Measurements from ENCODE around the gene ENTREP3.
"Not testable (repeated sequence)": the region's sequence is repeated elsewhere in the genome, so short reads cannot be mapped to it uniquely, and the experiment has no call there.

The ENTREP3 gene

DNA sequence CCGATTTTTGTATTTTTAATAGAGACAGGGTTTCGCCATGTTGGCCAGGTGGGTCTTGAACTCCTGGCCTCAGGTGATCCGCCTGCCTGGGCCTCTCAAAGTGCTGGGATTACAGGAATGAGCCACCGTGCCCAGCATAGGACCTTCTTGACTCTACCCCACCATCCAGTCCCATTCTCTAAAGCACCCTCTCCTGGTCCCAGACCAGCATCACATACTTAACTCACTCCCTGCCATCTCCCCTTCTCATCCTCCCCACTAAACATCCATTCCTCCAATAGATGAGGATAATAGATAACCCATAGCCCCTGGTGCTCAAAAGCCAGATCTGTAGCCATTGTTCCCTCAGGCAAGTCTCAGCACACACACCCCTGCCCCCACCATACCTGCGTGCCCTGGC is 2.1 kb downstream of the ENTREP3 start:
- H3K27ac Mint-ChIP-seq: peak overlapping the region; percentile 83
- peaks cover 9% of the 10 kb centered on the region for H3K36me3 Mint-ChIP-seq (ENCODE audit: low read depth)
- no peaks in the 10 kb centered on the region for H3K9me3 Mint-ChIP-seq

DNA sequence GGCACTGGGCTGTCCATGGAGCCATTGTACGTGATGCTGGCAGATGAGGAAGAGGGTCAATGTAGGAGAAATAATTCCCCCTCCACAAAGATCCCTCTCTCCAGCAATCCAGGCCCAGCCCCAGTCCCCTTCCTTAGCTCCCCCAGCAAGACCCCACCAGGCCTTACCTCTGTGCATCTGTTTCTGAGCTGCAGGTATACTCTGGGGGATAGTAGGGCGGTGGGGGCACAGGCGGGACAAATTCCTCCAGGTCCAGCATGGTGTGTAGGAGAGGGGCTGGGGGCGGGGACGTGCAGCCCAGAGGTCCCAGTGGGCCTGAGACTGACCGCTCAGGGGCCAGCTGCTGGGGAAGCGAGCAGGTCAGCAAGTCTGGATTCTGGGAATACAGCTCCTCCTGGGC is 3.7 kb downstream of the ENTREP3 start:
- TF ChIP-seq CTCF (IDR thresholded peaks at IDR 0.05): no peak
- Mint-ChIP-seq H3K9me3 (no peaks in the 10 kb centered on the region), H3K27me3 (ENCODE audit: low read depth, poor library complexity) (no peaks in the 10 kb centered on the region), H3K27ac (peak overlapping the region; percentile 83), H3K4me1 (peaks cover 46% of the 10 kb centered on the region), H3K4me3 (peak overlapping the region; percentile 58), H3K36me3 (ENCODE audit: low read depth) (peaks cover 6% of the 10 kb centered on the region)
- no peak for DNase-seq

More for the DNA sequence above, 2.1 kb downstream of the ENTREP3 start:
- peak overlapping the region; percentile 86 for H3K4me3 Mint-ChIP-seq
- TF ChIP-seq CTCF (IDR thresholded peaks at IDR 0.05): no peak
- DNase-seq: no peak
- H3K4me1 Mint-ChIP-seq: peaks cover 51% of the 10 kb centered on the region
- no peaks in the 10 kb centered on the region for H3K27me3 Mint-ChIP-seq (ENCODE audit: low read depth, poor library complexity)

DNA sequence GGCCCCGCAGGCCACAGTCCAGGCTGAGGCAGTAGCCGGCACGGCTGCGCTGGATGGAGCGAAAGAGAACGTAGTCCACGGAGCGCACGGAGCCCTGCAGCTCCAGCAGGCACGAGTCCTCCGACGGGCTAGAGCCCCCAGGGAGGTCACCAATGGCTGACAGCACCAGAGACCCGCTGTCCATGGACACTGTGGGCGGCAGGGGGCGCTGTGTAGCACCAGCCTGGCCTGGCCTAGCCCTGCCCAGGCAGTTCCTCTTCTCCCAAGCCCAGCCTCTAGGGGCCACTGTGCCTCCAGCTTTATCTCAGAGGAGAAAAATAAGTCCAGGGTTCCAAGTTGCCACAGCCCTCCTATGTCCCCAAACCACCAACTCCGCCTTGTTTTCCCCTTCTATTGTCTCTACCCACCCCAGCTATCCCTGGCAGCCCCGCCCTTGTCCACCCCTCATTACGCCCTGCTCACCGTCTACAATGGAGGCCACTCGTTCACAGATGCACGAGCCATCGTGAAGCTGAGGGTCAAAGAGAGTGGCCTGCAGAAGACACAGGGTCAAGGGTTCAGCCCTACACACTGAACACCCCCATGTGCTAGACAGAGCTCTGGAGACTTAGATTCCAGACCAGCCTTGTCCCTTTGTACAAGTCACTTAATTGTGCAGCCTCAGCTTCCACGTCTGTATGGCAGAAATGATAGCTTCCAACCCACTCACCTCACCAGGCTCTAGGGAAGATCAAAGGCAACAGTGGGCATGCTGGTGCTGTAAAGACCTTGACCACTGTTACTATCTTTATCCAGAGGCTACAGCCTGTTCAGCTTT is 4.4 kb downstream of the ENTREP3 start:
- DNase-seq: peak; percentile 99
- Mint-ChIP-seq H3K27me3 (ENCODE audit: low read depth, poor library complexity) (no peaks in the 10 kb centered on the region), H3K36me3 (ENCODE audit: low read depth) (peaks cover 14% of the 10 kb centered on the region), H3K27ac (no peak overlapping the region), H3K4me1 (peaks cover 42% of the 10 kb centered on the region), H3K4me3 (peak overlapping the region; percentile 1), H3K9me3 (no peaks in the 10 kb centered on the region)
- TF ChIP-seq CTCF (IDR thresholded peaks at IDR 0.05): peak; percentile 99

DNA sequence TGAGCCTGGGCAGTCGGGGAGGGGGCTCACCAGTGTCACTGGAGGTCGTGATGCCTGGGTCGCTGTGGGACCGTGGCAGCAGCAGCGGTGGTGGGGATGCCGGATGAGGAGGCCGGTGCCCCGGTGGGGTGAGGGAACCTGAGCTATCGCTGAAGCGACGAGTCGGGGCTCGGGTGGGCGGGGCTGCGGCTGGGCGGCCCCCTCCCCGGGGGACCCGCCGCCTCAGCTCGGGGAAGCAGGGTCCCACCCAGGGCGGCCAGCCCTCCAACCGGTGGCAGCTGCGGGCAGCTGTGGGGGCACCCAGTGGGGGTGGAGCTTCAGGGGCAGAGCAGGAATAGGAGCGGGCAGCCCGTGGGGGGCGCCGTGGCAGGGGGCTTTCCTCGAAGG is 5.0 kb downstream of the ENTREP3 start:
- Mint-ChIP-seq H3K27ac (no peak overlapping the region), H3K27me3 (ENCODE audit: low read depth, poor library complexity) (no peaks in the 10 kb centered on the region), H3K9me3 (no peaks in the 10 kb centered on the region), H3K4me1 (peaks cover 44% of the 10 kb centered on the region), H3K4me3 (no peak overlapping the region), H3K36me3 (ENCODE audit: low read depth) (peaks cover 16% of the 10 kb centered on the region)
- no peak for DNase-seq
- TF ChIP-seq CTCF (IDR thresholded peaks at IDR 0.05): no peak

- no peak overlapping the region for H3K4me3 Mint-ChIP-seq
- H3K9me3 Mint-ChIP-seq: no peaks in the 10 kb centered on the region
- no peak for DNase-seq
- peaks cover 48% of the 10 kb centered on the region for H3K4me1 Mint-ChIP-seq
- TF ChIP-seq CTCF (IDR thresholded peaks at IDR 0.05): no peak
- H3K36me3 Mint-ChIP-seq (ENCODE audit: low read depth): peaks cover 16% of the 10 kb centered on the region
- H3K27ac Mint-ChIP-seq: peak overlapping the region; percentile 86
- H3K27me3 Mint-ChIP-seq (ENCODE audit: low read depth, poor library complexity): no peaks in the 10 kb centered on the region
Observed at GRCh38 chr1:155247667-155248553, 7.4 kb downstream of the ENTREP3 start.

DNA sequence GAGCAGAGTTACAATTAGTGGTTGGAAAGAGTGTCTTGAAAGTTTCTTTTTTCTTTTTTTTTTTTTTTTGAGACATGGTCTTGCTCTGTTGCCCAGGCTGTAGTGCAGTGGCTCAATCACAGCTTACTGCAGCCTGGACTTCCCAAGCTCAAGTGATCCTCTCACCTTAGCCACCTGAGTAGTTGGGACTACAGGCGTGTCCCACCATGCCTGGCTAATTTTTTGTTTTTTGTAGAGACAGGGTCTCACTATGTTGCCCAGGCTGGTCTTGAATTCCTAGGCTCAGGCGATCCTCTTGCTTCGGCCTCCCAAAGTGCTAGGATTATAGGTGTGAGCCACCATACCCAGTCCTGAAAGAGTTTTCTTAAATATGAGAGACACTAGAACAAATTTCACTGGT is 8.5 kb downstream of the ENTREP3 start:
- not testable (repeated sequence) for H3K27ac Mint-ChIP-seq; DNase-seq; H3K4me3 Mint-ChIP-seq; H3K9me3 Mint-ChIP-seq; H3K27me3 Mint-ChIP-seq (ENCODE audit: low read depth, poor library complexity)
- Mint-ChIP-seq H3K4me1 (peaks cover 50% of the 10 kb centered on the region), H3K36me3 (ENCODE audit: low read depth) (peaks cover 16% of the 10 kb centered on the region)

Data from nephron progenitor cell (in vitro differentiated cells).